Muscle layer of colon (tissue), 2 donors: Measurements from ENCODE around the gene KCNH4.
A peak's percentile ranks its signal among the peaks of the same experiment; 100 is the strongest.
"Not testable (repeated sequence)": the region's sequence is repeated elsewhere in the genome, so short reads cannot be mapped to it uniquely, and the experiment has no call there.

Experiments used
- H3K27ac ChIP-seq: one replicate; pipeline ENCODE4 v1.7.0; 2013; ENCODE audit warnings: low read depth, mild to moderate bottlenecking, low read length, moderate library complexity
- H3K27me3 ChIP-seq, 2 donors: one replicate each; pipeline ENCODE4 v1.7.0; 2013; ENCODE audit warnings: low read length in 2 of 2, mild to moderate bottlenecking in 2 of 2; ENCODE audit not compliant: insufficient read depth in 2 of 2, control insufficient read depth in 1 of 2
- H3K36me3 ChIP-seq: one replicate; pipeline ENCODE4 v1.7.0; 2013; ENCODE audit warnings: mild to moderate bottlenecking, low read length; ENCODE audit not compliant: insufficient read depth
- H3K4me1 ChIP-seq: one replicate; pipeline ENCODE4 v1.7.0; 2013; ENCODE audit warnings: mild to moderate bottlenecking, low read length; ENCODE audit not compliant: insufficient read depth
- H3K4me3 ChIP-seq, 2 donors: one replicate each; pipeline ENCODE4 v1.7.0; 2013; ENCODE audit warnings: low read length in 2 of 2, low read depth in 1 of 2, mild to moderate bottlenecking in 1 of 2, moderate library complexity in 1 of 2
- H3K9ac ChIP-seq: one replicate; pipeline ENCODE4 v1.7.0; 2013; ENCODE audit warnings: low read length
- H3K9me3 ChIP-seq: one replicate; pipeline ENCODE4 v1.7.0; 2013; ENCODE audit warnings: mild to moderate bottlenecking, low read length
- donor health status: abdominal sarcoma.
- donor health status: Adenocarcinoma of cecum.

The KCNH4 gene

DNA sequence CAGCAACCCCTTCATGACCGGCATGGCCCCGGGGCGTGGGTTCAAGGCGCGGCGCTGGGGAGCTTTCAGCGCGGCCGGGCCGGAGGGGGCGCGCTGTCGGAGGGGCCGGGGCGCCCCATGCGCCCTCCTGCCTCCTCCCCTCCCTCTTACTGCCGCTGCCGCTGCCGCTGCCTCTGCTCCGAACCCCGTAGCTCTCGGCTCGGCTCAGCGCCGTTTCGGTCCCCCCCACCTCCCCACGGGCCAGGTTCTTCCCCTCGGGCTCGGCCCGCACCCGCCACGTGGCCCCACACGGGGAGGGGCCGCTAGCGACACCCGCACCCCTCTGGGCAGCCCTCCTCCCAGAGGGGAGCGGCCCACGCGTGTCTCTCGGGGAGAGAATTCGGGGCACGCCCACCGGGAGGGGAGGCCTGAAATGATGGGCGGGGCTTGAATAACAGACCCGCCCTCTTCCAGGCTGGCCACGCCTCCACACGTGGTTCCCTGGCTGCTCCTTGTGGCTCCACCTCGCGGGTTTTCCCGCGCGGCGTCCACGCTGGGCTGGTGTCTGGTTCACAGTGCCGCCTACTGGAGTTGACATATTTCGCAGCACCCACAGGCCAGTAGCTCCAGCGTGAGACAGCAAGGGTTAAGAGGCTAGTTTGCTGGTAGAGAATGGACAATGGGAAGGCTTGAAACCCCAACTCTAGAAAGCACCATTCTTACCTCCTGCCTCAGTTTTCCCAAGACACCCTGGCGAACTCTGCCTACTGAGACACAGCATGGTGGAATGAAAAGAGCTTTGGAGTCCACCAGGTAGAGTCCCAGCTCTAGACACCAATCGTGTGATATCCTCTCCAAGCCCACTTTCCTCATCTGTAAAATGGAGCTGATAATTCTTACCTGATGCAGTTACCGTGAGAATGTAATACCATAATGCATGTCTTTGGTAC lies at the start of gene KCNH4:
Gene KCNH4, minus strand, starts transcription at position 221 of the 929 bp plus-strand sequence. Its CDS starts 197 bp downstream, at position 24.
- Histone ChIP-seq H3K27me3 (peaks cover 8 to 38% of the 10 kb centered on the region in 2 donors), H3K9me3 (no peaks in the 10 kb centered on the region), H3K9ac (no peak within 1 kb of the TSS), H3K4me3 (peak within 1 kb of the TSS in 1 of 2 donors; percentile 23), H3K4me1 (peaks cover 16% of the 10 kb centered on the region), H3K36me3 (no peaks in the 10 kb centered on the region), H3K27ac (no peak within 1 kb of the TSS)

DNA sequence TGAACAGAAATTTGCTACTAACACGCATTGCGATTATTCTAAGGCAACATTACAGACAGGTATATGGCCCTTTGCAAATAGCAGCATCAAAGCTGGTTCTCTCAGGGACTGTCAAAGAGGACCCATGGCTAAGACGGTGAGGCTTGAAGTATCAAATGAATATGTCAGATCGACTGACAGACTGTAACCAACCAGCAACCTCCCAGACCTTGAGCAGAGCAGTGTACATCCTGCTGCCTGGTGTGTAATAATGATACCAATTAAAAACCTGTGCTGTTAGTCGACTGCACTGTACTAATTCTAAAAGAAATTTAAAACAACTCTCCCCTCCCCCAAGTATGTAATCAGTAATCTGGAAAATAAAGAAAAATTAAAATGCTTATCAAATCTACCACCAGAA lies 49.3 kb upstream of the KCNH4 start:
- no peak overlapping the region for H3K27ac ChIP-seq
- peaks cover 22% of the 10 kb centered on the region for H3K4me1 ChIP-seq

DNA sequence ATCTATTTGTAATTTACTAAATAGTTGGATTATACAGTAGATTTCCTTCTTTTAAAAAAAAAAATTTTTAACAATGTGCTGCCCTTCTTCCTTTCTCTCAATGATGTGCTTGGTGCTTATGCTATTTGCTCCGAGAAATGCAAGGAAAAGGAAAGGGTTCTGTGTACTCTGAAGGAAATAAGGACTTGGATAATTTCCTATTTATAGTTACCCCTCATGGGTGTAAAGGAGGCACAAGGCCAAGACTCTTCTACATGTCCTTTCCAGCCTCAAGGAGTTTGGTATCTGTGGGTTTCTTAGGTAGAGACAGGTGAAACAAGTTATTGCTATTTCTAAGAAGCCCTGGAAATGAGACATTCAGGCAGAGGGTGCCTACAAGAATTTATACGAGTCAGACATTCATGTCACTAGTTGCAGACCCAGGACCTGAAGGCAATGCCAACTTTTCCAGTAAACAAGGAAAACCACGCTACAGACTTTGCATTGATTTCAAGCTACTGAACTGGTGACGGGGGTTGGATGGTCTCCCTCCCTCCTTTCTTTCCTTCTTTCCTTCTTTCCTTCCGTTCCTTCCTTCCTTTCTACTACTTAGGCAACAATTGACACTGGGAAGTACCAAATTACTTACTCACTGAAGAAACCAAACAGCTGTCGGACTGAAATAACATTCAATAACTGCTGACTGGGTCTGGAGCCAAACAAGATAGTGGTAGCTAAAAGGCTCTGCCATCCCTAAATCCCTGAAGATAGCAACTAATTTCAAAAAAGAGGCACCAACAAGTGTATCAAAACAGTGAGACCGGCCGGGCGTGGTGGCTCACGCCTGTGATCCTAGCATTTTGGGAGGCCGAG lies 47.1 kb upstream of the KCNH4 start:
- no peak overlapping the region for H3K4me3 ChIP-seq
- no peaks in the 10 kb centered on the region for H3K9me3 ChIP-seq
- H3K36me3 ChIP-seq, result peaks cover 23% of the 10 kb centered on the region
- no peak overlapping the region for H3K9ac ChIP-seq
- no peaks in the 10 kb centered on the region for H3K27me3 ChIP-seq
- H3K27ac ChIP-seq, result no peak overlapping the region
- H3K4me1 ChIP-seq, result peaks cover 11% of the 10 kb centered on the region

More for the DNA sequence above, 49.3 kb upstream of the KCNH4 start:
- H3K9me3 ChIP-seq, result no peaks in the 10 kb centered on the region
- H3K9ac ChIP-seq, result no peak overlapping the region
- H3K4me3 ChIP-seq, result no peak overlapping the region
- no peaks in the 10 kb centered on the region for H3K27me3 ChIP-seq
- peaks cover 12% of the 10 kb centered on the region for H3K36me3 ChIP-seq

DNA sequence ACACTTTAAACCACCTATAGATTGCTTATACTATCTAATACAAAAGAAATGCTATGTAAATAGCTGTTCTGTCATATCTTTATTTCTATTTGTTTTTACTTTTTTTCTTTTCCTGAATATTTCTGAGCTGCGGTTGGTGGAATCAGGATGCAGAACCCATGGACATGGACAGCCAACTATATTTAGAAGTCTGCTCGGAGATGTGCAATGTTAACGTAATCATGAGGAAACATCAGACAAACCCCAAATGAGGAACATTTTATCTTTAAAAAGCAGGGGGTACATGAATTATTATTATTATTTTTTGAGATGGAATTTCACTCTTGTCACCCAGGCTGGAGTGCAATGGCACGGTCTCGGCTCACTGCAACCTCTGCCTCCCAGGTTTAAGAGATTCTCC lies 44.7 kb upstream of the KCNH4 start:
- Histone ChIP-seq H3K9ac (no peak overlapping the region), H3K27ac (no peak overlapping the region), H3K9me3 (no peaks in the 10 kb centered on the region), H3K36me3 (peaks cover 39% of the 10 kb centered on the region), H3K27me3 (no peaks in the 10 kb centered on the region), H3K4me1 (peaks cover 11% of the 10 kb centered on the region), H3K4me3 (no peak overlapping the region)

DNA sequence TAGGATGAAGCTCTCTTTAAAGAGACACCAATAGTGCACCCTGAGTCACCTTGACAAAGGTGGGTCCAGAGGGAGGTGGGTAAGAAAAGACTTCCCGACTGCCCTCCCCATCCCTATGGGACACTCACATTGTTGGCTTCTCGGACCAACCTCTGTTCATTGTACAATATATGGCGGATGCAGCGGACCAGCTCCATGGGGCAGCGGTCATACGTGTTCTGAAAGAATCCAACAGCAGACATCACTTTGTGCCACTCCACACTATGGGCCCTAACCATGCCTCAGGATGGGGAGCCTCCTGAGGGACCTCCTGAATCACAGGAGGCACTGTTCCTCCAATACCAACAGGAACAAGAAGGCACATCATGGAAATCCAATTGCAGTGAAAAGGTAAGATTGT lies 43.7 kb upstream of the KCNH4 start:
- peaks cover 11% of the 10 kb centered on the region for H3K4me1 ChIP-seq
- no peak overlapping the region for H3K27ac ChIP-seq
- no peak overlapping the region for H3K4me3 ChIP-seq
- no peaks in the 10 kb centered on the region for H3K27me3 ChIP-seq
- H3K36me3 ChIP-seq, result peaks cover 39% of the 10 kb centered on the region
- no peaks in the 10 kb centered on the region for H3K9me3 ChIP-seq
- H3K9ac ChIP-seq, result no peak overlapping the region

DNA sequence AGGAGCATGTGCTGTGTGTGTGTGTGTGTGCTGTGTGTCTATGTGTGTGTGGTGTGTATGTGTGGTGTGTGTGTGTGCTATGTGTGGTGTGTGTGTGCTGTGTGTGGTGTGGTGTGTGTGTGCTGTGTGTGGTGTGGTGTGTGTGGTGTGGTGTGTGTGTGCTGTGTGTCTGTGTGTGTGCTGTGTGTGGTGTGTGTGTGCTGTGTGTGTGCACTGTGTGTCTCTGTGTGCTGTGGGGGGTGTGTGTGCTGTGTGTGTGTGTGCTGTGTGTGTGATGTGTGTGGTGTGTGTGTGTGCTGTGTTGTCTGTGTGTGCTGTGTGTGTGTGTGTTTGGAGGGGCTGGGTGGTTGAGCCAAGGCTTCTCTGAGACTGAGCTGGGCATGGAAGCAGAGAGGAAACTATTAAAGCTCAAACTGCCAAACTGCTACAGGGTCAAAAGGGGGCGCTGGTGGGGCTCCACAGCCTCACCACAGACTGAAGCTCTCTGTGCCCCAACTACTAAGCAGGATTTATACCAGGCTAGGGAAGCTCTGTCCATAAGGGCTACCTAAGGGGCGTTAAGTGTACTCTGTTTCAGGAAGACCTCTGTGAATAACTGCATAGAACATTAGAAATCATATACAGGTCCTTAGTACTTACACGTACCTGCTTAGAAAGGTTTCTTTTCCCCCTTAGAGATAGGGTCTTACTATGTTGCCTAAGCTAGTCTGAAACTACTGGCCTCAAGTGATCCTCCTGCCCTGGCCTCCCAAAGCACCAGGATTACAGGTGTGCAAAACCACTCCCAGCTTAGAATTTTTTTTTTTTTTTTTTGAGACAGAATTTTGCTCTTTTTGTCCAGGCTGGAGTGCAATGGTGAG lies 41.2 kb upstream of the KCNH4 start:
- no peaks in the 10 kb centered on the region for H3K27me3 ChIP-seq
- no peaks in the 10 kb centered on the region for H3K9me3 ChIP-seq
- peaks cover 53% of the 10 kb centered on the region for H3K36me3 ChIP-seq
- H3K4me3 ChIP-seq, result no peak overlapping the region
- H3K27ac ChIP-seq, result no peak overlapping the region
- no peak overlapping the region for H3K9ac ChIP-seq
- no peaks in the 10 kb centered on the region for H3K4me1 ChIP-seq

DNA sequence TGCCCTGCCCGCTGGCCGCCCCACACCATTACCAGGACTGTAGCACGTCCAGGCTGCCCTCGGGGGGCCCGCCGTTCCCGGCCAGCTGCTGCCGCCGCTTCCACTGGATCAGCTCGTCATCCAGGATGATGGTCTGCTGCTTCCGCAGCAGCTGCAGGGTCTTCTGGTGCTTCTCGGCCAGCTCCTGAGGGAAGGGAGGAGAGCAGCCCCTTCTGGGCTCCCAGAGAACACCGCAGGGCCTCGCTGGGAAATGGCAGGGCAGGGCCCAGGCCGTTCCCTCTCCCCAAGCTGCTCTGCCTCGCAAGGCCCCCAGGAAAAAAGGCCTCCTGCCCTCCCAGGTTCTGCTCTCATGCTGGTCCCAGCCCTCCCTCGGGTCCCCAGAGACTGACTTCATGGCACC lies 38.3 kb upstream of the KCNH4 start:
- H3K9me3 ChIP-seq, H3K4me1 ChIP-seq, H3K27ac ChIP-seq, H3K9ac ChIP-seq, H3K27me3 ChIP-seq, H3K4me3 ChIP-seq: not testable (repeated sequence)
- peaks cover 67% of the 10 kb centered on the region for H3K36me3 ChIP-seq

DNA sequence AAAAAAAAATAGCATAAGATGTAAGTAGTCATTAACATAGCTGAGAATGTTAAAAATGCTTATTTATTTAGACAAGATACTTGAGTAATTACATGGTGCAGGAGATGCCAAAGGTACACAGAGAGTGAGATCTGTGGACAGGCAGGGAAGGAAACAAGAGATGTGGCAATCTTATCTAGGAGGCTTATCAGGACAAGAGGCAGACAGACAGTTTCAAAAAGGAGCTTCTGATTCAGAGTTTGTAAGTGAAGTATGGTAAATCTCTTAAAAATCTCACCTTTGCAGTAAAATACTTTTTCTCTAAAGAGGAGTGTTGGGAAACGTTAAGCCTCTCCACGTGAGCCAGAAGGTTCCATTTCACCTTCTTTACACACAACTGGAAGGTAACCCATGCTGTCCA lies 33.2 kb upstream of the KCNH4 start:
- Histone ChIP-seq H3K36me3 (peaks cover 70% of the 10 kb centered on the region), H3K4me1 (no peaks in the 10 kb centered on the region), H3K9me3 (no peaks in the 10 kb centered on the region), H3K27ac (no peak overlapping the region), H3K4me3 (no peak overlapping the region), H3K27me3 (no peaks in the 10 kb centered on the region), H3K9ac (no peak overlapping the region)

DNA sequence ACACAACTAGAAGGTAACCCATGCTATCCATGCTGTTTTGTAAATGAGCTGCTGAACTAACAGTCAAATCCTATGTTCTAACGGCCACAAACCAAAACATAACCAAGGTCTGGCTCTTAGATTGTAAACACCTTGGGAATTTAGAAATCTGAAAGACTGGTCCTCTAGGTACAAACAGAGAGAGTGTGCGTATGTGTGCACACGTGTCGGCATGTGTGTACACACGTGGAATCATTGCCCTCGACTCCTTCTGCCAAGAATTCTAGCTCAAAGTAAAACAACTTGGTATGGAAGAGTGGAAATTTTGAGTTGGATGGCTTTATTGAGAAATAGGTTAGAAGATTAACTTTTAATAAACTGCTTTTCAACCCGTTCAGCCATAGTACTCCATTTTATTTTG lies 31.4 kb upstream of the KCNH4 start:
- H3K36me3 ChIP-seq, result peaks cover 65% of the 10 kb centered on the region
- no peaks in the 10 kb centered on the region for H3K9me3 ChIP-seq
- H3K9ac ChIP-seq, result no peak overlapping the region
- no peak overlapping the region for H3K27ac ChIP-seq
- H3K4me3 ChIP-seq, result no peak overlapping the region
- no peaks in the 10 kb centered on the region for H3K27me3 ChIP-seq
- no peaks in the 10 kb centered on the region for H3K4me1 ChIP-seq

DNA sequence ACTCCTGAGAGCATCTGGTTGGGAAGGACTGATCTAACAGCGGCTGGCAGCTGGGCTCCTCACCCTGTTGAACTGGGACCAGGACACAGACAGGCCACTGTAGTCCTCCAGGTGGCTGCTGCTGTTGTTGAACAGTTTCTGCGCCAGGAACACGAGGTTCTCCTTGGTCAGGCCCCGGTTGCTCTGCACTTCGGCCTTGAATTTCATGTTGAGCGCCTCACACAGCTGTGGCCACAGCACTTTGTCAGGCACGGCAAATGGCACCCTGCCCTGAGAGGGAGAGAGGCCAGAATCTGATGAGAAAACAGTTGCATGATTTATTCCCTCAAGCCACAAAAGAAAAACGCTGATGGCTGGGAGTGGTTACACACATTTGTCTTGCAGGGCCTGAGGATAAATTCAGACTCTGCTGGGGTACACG lies 31.0 kb upstream of the KCNH4 start:
- not testable (repeated sequence) for H3K4me3 ChIP-seq, H3K27me3 ChIP-seq, H3K27ac ChIP-seq, H3K4me1 ChIP-seq, H3K9ac ChIP-seq, H3K9me3 ChIP-seq
- H3K36me3 ChIP-seq, result peaks cover 63% of the 10 kb centered on the region

DNA sequence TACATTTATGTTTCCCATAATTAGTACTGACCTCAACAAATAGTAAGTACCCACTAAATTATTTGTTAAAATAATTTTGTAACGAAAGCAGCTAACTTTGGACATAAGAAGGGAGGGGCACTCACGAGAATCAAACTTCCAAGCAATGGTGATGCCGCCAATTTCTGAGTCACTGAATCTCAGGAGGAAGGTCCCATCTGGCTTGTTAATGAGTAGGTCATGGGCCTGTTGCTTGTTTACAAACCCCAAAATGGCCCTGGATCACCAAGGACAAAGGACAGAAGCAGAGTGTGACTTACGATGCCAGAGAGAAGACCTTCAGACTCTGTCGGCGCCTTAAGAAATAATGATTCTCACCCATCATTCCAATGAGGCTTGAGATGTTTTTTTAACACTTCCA lies 29.1 kb upstream of the KCNH4 start:
- no peak overlapping the region for H3K27ac ChIP-seq
- peaks cover 59% of the 10 kb centered on the region for H3K36me3 ChIP-seq

More for the DNA sequence above, 29.1 kb upstream of the KCNH4 start:
- no peaks in the 10 kb centered on the region for H3K27me3 ChIP-seq
- no peak overlapping the region for H3K4me3 ChIP-seq
- H3K9ac ChIP-seq, result no peak overlapping the region
- H3K9me3 ChIP-seq, result no peaks in the 10 kb centered on the region
- H3K4me1 ChIP-seq, result no peaks in the 10 kb centered on the region
